ENCODE measurements around the gene NR2F1-AS1. TPM values are rescaled to one million over a fixed set of nuclear protein-coding genes. Genes with fewer than 3 reads are reported as not detected.

NR2F1-AS1 gene
- total RNA-seq, 2 experiments from 2014 or later, result not detected

DNA sequence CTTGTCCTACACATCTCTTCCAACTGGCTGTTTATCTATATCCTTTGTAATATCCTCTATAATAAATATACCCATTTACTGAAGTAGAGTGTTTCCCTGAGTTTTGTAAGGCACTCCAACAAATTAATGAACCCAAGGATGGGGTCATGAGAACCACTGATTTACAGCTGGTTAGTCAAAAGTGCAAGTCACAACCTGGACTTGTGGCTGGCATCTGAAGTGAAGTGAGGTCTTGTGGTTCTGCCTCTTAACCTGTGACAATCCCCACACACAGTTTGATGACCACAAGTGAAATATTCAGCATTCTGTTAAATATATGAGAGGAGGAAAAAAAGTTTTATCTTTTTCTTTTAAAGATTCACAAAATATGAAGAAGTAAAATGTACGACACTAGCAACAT lies 126.1 kb downstream of the NR2F1-AS1 start:
- H4K20me1 ChIP-seq (ENCODE audit: insufficient read depth, low read length), result no peaks in the 10 kb centered on the region
- H3K4me2 ChIP-seq (ENCODE audit: low read length), result no peak overlapping the region
- no peaks in the 10 kb centered on the region for H3K79me2 ChIP-seq (ENCODE audit: insufficient read depth, low read depth, low read length)
- CTCF ChIA-PET (ENCODE audit: unreplicated experiment), result no interaction called here
- no peak overlapping the region for H2AFZ ChIP-seq (ENCODE audit: low read length)
- TF ChIP-seq, protein P1, sequence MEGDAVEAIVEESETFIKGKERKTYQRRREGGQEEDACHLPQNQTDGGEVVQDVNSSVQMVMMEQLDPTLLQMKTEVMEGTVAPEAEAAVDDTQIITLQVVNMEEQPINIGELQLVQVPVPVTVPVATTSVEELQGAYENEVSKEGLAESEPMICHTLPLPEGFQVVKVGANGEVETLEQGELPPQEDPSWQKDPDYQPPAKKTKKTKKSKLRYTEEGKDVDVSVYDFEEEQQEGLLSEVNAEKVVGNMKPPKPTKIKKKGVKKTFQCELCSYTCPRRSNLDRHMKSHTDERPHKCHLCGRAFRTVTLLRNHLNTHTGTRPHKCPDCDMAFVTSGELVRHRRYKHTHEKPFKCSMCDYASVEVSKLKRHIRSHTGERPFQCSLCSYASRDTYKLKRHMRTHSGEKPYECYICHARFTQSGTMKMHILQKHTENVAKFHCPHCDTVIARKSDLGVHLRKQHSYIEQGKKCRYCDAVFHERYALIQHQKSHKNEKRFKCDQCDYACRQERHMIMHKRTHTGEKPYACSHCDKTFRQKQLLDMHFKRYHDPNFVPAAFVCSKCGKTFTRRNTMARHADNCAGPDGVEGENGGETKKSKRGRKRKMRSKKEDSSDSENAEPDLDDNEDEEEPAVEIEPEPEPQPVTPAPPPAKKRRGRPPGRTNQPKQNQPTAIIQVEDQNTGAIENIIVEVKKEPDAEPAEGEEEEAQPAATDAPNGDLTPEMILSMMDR (conservative IDR thresholded peaks at IDR 0.05; ENCODE audit: low read length), result no peak
- no peak for TF ChIP-seq EZH2phosphoT487 (IDR thresholded peaks at IDR 0.05; ENCODE audit: borderline replicate concordance, low read depth, low read length)
- H3K27ac ChIP-seq (ENCODE audit: low read depth, low read length, poor library complexity, severe bottlenecking), result no peak overlapping the region
- no peak for DNase-seq (ENCODE audit: low spot score)
- no peaks in the 10 kb centered on the region for H3K9me2 ChIP-seq (ENCODE audit: insufficient read depth, low read length)
- H3K9me3 ChIP-seq (ENCODE audit: low read length), result no peaks in the 10 kb centered on the region
- BruUV-seq (replicated peaks), result no TSS peak
- H3K4me3 ChIP-seq (ENCODE audit: low read depth, low read length, poor library complexity, severe bottlenecking), result no peak overlapping the region
- intact Hi-C loops (cut with micrococcal nuclease; ENCODE audit: unreplicated experiment), result no loop called here
- no peaks in the 10 kb centered on the region for H3K36me3 ChIP-seq (ENCODE audit: insufficient read depth, low read length)
- POLR2A ChIA-PET, result interaction anchor here (0.6 kb wide), 1 partner anchor 24 kb away, joined by 3 read pairs; no protein-coding TSS in a partner anchor
- H3K4me1 ChIP-seq (ENCODE audit: insufficient read depth, low read length, poor library complexity, severe bottlenecking), result no peaks in the 10 kb centered on the region

DNA sequence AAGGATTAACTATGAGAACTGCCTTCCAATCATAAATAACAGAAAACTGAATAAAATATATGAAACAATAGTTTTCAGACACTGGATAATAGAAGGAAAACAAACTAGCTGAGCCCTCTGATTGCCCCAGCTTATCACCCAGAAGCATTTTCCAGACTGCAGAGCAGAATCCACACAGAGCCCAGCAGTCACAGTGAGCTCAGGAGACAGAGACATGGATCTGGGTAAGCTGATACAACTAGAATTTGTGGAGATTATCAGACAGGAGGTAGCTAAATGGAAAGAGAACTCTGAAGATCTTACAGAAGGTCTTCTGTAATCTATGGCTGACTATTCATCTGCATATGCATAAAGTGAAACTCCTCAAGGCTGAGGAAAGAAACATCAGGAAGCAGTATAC lies 128.8 kb downstream of the NR2F1-AS1 start:
- no peak overlapping the region for H3K4me2 ChIP-seq (ENCODE audit: low read length)
- CTCF ChIA-PET (ENCODE audit: unreplicated experiment), result no interaction called here
- intact Hi-C loops (cut with micrococcal nuclease; ENCODE audit: unreplicated experiment), result no loop called here

DNA sequence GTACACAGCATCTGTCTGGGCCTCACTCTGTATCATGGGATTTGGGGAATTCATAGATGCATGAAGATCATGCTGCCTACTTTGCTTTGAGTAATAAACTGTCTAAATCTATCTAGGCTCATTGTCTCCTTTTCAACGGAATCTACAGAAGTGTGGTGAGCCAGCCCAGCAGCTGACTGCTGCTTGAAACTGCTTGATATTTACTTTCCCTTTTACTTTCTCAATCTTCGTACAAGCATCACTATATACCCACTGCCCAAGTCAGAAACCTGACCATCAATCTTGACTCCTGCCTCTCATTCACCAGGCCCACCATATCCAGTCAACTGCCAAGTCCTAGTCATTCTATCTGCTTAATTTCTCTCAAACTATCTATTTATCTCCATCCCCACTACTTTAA lies 142.9 kb downstream of the NR2F1-AS1 start:
- CTCF ChIA-PET (ENCODE audit: unreplicated experiment), result no interaction called here
- no TSS peak for BruUV-seq (replicated peaks)

More for the DNA sequence above, 128.8 kb downstream of the NR2F1-AS1 start:
- no peaks in the 10 kb centered on the region for H3K4me1 ChIP-seq (ENCODE audit: insufficient read depth, low read length, poor library complexity, severe bottlenecking)
- H3K4me3 ChIP-seq (ENCODE audit: low read depth, low read length, poor library complexity, severe bottlenecking), result no peak overlapping the region
- POLR2A ChIA-PET, result no interaction called here
- H3K9me2 ChIP-seq (ENCODE audit: insufficient read depth, low read length), result no peaks in the 10 kb centered on the region
- H2AFZ ChIP-seq (ENCODE audit: low read length), result no peak overlapping the region
- no peaks in the 10 kb centered on the region for H3K9me3 ChIP-seq (ENCODE audit: low read length)
- H3K36me3 ChIP-seq (ENCODE audit: insufficient read depth, low read length), result no peaks in the 10 kb centered on the region
- TF ChIP-seq EZH2phosphoT487 (IDR thresholded peaks at IDR 0.05; ENCODE audit: borderline replicate concordance, low read depth, low read length), result no peak
- TF ChIP-seq, protein P1 (conservative IDR thresholded peaks at IDR 0.05; ENCODE audit: low read length), result no peak
- no TSS peak for BruUV-seq (replicated peaks)
- no peaks in the 10 kb centered on the region for H4K20me1 ChIP-seq (ENCODE audit: insufficient read depth, low read length)
- no peak overlapping the region for H3K27ac ChIP-seq (ENCODE audit: low read depth, low read length, poor library complexity, severe bottlenecking)
- DNase-seq (ENCODE audit: low spot score), result no peak
- H3K79me2 ChIP-seq (ENCODE audit: insufficient read depth, low read depth, low read length), result no peaks in the 10 kb centered on the region

More for the DNA sequence above, 142.9 kb downstream of the NR2F1-AS1 start:
- no peak for DNase-seq (ENCODE audit: low spot score)
- H3K4me2 ChIP-seq (ENCODE audit: low read length), result no peak overlapping the region
- no peaks in the 10 kb centered on the region for H4K20me1 ChIP-seq (ENCODE audit: insufficient read depth, low read length)
- H3K79me2 ChIP-seq (ENCODE audit: insufficient read depth, low read depth, low read length), result no peaks in the 10 kb centered on the region
- no peaks in the 10 kb centered on the region for H3K9me2 ChIP-seq (ENCODE audit: insufficient read depth, low read length)
- H3K36me3 ChIP-seq (ENCODE audit: insufficient read depth, low read length), result no peaks in the 10 kb centered on the region
- no peak overlapping the region for H2AFZ ChIP-seq (ENCODE audit: low read length)
- intact Hi-C loops (cut with micrococcal nuclease; ENCODE audit: unreplicated experiment), result no loop called here
- no peaks in the 10 kb centered on the region for H3K9me3 ChIP-seq (ENCODE audit: low read length)
- TF ChIP-seq, protein P1 (conservative IDR thresholded peaks at IDR 0.05; ENCODE audit: low read length), result no peak
- TF ChIP-seq EZH2phosphoT487 (IDR thresholded peaks at IDR 0.05; ENCODE audit: borderline replicate concordance, low read depth, low read length), result no peak
- H3K4me3 ChIP-seq (ENCODE audit: low read depth, low read length, poor library complexity, severe bottlenecking), result no peak overlapping the region
- no peak overlapping the region for H3K27ac ChIP-seq (ENCODE audit: low read depth, low read length, poor library complexity, severe bottlenecking)
- POLR2A ChIA-PET, result no interaction called here
- no peaks in the 10 kb centered on the region for H3K4me1 ChIP-seq (ENCODE audit: insufficient read depth, low read length, poor library complexity, severe bottlenecking)

All from OCI-LY7 (cell line).